G401.6 (cell line): Measurements from ENCODE around the gene TRIM14.
"Not testable (repeated sequence)": the region's sequence is repeated elsewhere in the genome, so short reads cannot be mapped to it uniquely, and the experiment has no call there.

Source experiments
- FAIRE-seq: peaks from 2 replicates; lab custom pipeline; 2012; peaks lifted over from hg19 to GRCh38; lab: Jason Lieb, UNC

The TRIM14 gene

GRCh38 chr9:98046180-98046543 lies 72.9 kb downstream of the TRIM14 start:
- FAIRE-seq = no peak

DNA sequence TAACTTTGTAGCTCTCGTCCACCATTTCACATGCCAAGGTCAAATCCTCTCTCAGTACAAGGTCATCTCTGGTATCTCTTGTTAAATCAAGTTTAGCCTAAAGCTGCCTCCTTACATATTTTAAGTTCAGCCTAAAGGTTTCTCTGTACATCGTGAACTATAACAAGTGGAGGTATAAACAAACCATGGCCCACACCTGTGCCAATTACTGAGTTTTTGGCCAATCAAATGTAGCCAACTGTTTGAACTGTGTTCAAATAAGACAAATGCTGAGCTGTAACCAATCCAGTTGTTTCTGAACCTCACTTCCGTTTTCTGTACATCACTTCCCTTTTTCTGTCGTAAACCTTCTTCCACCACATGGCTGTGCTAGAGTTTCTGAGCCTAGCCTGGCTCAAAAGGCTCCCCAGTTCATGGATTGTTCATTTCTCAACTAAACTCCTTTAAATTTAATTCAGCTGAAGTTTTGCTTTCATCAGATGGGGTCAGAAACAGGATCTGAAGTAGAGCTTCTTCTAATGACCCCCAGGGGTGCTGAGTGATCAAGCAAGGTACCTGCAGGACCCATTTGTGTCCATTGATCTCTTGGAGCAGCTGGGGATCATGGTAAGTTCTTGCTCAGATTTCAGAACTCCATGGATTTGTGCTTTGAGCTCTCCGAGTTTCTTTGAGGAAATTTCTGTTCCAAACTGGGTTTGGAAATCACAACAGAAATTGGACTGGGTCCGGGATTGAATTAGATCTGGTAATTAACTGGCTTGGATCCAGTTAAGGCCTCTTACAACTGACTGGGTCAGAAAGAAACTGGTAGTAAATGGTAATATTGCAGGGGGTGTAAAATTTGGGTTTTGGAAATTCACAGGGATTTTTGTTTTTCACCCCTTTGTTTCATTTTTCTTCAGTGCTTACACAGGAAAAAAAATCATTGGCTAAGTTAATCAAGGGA lies 73.5 kb downstream of the TRIM14 start:
- no peak for FAIRE-seq

DNA sequence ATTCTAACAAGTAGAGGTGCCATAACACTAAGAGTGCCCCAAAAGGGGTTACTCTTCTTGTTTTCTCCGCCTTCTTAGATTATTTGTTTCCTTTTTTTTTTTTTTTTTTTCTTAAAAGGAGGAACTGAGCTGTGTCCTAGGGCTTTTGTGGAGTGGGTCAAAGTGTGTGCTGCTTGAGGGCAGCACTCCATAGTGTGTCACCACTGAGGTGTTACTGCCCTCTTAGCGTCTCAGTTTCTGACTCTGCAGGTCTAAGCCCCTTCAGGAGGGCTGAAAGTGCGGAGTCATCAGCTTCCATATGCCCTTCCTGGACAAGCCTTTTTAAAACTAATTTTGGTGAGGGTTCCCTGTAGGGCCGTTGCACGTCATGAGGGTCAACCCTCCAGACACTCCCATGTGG lies 75.1 kb downstream of the TRIM14 start:
- no peak for FAIRE-seq

DNA sequence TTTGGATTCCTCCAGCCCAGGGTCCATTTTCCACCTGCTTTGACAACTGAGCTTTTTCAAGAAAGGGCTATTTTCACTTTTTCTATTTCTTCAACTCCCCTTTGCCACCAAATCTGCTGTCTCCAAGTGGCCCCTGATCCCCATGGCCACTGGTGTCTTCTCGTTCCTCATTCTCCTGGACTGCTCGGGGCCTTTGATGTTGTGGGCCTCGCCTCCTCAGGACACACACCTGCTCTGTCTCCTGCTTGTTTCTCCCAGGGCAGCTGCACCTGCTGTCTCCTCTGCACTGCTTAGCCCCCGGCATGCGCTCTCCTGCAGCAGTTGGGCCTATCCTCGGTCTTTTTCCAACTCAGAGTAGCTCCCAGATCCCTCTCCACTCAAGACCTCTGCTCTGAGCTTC lies 78.8 kb downstream of the TRIM14 start:
- FAIRE-seq = no peak

GRCh38 chr9:98039607-98040017 lies 79.4 kb downstream of the TRIM14 start:
- no peak for FAIRE-seq

DNA sequence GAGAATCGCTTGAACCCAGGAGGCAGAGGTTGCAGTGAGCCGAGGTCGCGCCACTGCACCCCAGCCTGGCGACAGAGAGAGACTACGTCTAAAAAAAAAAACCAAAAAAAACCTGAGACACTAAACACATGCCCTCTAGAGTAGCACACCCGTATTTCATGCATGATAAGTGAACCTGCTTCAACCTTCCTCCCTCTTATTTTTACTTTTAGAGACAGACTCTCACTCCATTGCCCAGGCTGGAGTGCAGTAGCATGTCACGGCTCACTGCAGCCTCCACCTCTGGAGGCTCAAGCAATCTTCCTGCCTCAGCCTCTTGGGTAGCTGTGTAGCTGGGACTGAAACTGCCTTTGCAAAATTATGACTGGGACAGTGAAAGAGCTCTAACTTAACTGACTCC lies 80.1 kb downstream of the TRIM14 start:
- no peak for FAIRE-seq

- no peak for FAIRE-seq
These were observed 81.7 kb downstream of the TRIM14 start for GRCh38 chr9:98037357-98037756.

DNA sequence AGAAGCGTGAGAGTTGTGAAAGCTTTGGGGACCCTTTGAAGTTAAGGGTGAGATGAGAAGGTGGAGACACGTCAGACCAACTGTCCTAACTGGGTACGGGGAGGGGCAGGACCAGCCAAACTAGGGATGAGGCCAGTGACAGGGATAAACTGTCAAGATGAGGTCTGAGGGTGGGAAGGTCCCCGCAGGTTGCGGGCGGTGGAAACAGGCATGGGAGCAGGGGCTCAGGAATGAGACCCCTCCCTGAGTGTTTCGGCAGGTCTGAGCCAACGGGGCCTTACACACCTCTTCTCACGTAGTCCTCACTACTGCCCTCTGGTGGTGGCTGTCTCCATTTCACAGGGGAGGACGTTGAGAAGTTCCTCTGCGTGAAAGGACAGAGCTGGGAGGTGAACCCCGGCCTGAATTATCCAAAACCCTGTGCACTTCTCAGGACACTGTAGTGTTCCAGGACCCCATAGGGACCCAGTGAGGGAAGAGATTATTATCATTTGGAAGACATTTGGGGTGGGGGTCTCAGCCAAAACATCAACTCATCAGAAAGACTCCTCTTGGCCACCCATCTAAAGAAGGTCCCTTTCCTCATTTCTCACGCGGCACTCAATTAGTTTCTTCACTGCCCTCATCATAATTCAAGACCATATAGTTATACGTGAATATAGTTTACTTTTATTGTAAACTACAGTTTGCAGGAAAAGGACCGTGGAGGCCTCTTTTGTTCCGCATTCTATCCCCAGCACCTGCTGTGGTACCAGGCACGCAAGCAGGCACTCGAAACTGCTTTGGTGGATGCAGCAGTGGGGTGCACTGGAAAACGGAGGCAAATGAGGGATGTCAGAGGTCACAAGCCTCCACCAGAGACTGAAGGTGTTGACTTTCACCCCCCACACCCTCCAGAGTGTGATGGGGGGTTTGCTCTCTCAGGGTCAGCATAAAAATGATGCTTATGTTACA lies 84.2 kb downstream of the TRIM14 start:
- FAIRE-seq = no peak

- no peak for FAIRE-seq
These were observed 87.1 kb downstream of the TRIM14 start for GRCh38 chr9:98031935-98032334.

- no peak for FAIRE-seq
These were observed 87.9 kb downstream of the TRIM14 start for GRCh38 chr9:98031169-98031568.

DNA sequence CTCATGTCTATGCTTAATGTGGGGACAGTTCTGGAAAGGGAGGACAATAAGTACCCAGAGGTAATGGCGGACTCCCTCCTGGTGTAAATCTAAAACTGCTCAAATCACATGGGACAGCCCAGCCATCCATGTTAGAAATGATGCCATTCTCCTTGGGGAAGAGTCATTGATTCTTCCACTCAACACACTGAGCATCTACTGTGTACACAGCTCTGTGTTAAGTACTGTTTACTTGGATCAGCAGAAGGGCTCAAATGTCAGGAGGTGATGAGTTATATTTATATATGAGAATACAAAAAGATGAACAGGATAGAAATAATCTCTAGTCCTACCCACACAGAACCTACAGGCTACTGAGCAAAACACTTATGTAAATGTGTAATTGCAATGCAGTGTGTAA lies 94.3 kb downstream of the TRIM14 start:
- FAIRE-seq = no peak

DNA sequence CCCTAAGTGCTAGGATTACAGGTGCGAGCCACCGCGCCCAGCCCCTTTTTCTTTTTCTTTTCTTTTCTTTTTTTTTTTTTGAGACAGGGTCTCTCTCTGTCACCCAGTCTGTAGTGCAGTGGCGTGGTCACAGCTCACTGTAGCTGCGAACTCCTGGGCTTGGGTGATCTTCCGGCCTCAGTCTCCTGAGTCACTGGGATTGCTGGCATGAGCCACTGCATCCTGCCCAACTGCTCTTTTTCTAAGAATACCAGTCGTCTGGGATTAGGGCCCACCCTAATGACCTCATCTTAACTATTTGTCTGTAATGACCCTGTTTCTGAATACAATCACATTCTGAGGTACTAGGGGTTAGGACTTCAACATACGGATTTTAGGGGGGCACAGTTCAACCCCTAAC lies 96.6 kb downstream of the TRIM14 start:
- FAIRE-seq = no peak

GRCh38 chr9:98021306-98022040 lies 97.5 kb downstream of the TRIM14 start:
- no peak for FAIRE-seq

DNA sequence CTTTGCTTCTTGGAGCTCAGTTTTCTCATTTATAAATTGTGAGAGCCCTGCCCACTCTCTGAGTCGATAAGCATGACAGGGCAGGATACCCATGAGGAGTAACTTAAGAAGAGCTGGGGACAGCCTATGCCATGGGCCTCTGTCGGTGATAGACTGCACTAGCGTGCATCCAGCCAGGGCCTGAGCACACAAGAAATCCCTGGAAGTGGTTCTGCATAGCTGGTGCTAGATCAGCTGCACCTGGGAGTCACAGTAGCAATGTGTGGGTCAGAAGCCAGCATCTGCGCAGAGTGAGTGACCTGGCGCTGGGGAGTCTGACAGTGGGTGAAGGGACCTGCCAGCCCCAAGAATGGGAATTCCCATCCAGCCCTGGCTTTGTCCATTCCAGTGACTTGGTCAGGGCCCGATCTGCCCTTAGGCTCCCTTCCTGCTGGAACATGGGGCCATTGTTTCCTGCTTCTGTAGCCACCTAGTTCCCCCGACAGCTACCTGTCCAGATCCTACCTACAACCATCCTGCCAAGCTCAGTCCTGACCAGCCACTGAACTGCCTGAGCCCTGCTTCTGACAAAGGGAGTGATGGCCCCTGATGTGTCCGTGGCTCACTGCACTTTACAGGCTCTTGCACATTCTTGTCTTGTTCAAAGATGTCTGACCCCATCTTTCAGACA lies 98.4 kb downstream of the TRIM14 start:
- no peak for FAIRE-seq

DNA sequence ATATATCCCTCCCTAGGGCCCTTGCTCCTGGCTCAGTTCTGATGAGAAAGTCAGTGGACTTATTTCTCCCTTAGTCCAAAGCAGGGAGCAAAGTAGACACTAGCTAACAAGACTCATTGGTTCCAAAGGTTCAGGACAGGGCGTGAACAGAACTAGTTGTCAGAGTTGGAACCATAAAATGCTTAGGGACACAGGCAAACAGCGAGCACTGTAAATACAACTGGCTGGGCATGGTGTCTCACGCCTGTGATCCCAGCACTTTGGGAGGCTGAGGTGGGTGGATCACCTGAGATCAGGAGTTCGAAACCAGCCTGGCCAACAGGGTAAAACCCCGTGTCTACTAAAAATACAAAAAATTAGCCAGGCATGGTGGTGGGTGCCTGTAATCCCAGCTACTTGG lies 99.2 kb downstream of the TRIM14 start:
- FAIRE-seq = not testable (repeated sequence)
